ENCODE results near the gene JAM2. TPM values are rescaled to one million over a fixed set of nuclear protein-coding genes. Genes with fewer than 3 reads are reported as not detected.

The JAM2 gene
- total RNA-seq, 1 donor from 2014 or later: 18.8 TPM

DNA sequence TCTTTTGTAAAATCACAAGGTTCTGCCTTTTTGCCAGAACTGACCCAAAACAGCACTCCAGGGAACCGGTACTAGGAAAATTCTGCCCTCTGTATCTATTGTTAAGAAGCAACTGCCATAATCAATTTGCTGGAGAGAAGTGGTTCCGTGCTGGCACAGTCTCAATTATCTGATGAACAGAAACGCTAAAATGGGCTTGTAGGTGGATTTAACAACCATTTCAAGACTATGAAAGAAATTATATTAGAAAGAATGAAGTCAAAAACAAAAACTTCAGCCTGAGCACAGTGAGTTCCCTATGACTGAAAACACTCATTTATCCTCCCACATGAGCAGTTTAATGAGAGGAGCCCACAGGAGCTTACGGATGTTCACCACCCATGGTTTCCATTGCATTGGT, 4.4 kb downstream of the JAM2 start:
- peaks cover 8 to 11% (median 8%) of the 10 kb centered on the region in 3 donors for H3K4me1 ChIP-seq (ENCODE audit: control insufficient read depth in 3 of 3, insufficient read depth in 3 of 3, low read length in 3 of 3)
- H3K36me3 ChIP-seq (ENCODE audit: control insufficient read depth in 3 of 3, insufficient read depth in 3 of 3, low read length in 3 of 3): no peaks in the 10 kb centered on the region
- no peaks in the 10 kb centered on the region for H3K9me3 ChIP-seq (ENCODE audit: control insufficient read depth in 3 of 3, low read length in 3 of 3)
- H3K4me3 ChIP-seq (ENCODE audit: low read length in 3 of 3): no peak overlapping the region
- H3K27ac ChIP-seq (ENCODE audit: low read depth, low read length): no peak overlapping the region
- H3K27me3 ChIP-seq (ENCODE audit: control insufficient read depth in 3 of 3, insufficient read depth in 3 of 3, low read length in 3 of 3): no peaks in the 10 kb centered on the region
- no peak overlapping the region for H3K9ac ChIP-seq (ENCODE audit: low read depth in 1 of 3, low read length in 3 of 3)

DNA sequence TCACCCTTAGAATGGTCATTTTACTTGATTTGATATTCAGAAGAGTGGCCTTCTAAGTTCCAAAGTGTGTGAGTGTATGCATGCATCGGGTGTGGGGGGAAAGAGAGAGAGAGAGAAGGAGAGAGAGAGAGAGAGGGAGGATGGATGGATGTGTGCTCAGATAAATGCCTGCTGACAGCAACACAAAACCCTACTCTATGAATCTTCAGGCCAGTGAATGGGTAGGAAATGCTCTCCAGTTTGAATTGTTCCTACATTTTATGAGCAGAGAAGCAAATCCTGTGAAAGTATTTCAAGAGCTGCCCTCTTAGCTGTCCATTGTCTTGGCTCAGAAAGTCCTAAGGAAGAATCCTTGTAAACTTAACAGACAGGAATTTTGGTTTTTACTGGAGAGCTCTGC, 7.4 kb downstream of the JAM2 start:
- Histone ChIP-seq H3K4me3 (ENCODE audit: low read length in 3 of 3) (no peak overlapping the region), H3K4me1 (ENCODE audit: control insufficient read depth in 3 of 3, insufficient read depth in 3 of 3, low read length in 3 of 3) (peaks cover 0 to 2% (median 0%) of the 10 kb centered on the region in 3 donors), H3K9ac (ENCODE audit: low read depth in 1 of 3, low read length in 3 of 3) (no peak overlapping the region), H3K36me3 (ENCODE audit: control insufficient read depth in 3 of 3, insufficient read depth in 3 of 3, low read length in 3 of 3) (no peaks in the 10 kb centered on the region), H3K27ac (ENCODE audit: low read depth, low read length) (no peak overlapping the region), H3K27me3 (ENCODE audit: control insufficient read depth in 3 of 3, insufficient read depth in 3 of 3, low read length in 3 of 3) (no peaks in the 10 kb centered on the region), H3K9me3 (ENCODE audit: control insufficient read depth in 3 of 3, low read length in 3 of 3) (no peaks in the 10 kb centered on the region)

DNA sequence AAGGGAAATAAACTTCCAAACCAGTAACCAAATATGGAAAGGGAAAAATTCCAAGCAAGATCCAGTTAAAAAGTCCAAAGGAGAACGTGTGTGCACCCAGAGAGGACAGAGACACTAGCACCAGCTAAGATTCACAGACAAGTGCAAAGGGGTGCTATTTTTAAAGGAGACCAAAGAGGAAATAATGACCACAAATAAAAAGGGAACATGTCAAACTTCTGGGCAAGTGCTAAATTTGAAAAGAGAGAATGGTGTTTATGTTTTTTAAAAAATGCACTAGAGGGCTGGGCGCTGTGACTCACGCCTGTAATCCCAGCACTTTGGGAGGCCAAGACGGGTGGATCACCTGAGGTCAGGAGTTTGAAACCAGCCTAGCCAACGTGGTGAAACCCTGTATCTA, 8.6 kb downstream of the JAM2 start:
- Histone ChIP-seq H3K9me3 (ENCODE audit: control insufficient read depth in 3 of 3, low read length in 3 of 3) (no peaks in the 10 kb centered on the region), H3K9ac (ENCODE audit: low read depth in 1 of 3, low read length in 3 of 3) (no peak overlapping the region), H3K4me1 (ENCODE audit: control insufficient read depth in 3 of 3, insufficient read depth in 3 of 3, low read length in 3 of 3) (peaks cover 0 to 2% (median 0%) of the 10 kb centered on the region in 3 donors), H3K36me3 (ENCODE audit: control insufficient read depth in 3 of 3, insufficient read depth in 3 of 3, low read length in 3 of 3) (no peaks in the 10 kb centered on the region), H3K27ac (ENCODE audit: low read depth, low read length) (no peak overlapping the region), H3K4me3 (ENCODE audit: low read length in 3 of 3) (no peak overlapping the region), H3K27me3 (ENCODE audit: control insufficient read depth in 3 of 3, insufficient read depth in 3 of 3, low read length in 3 of 3) (no peaks in the 10 kb centered on the region)

DNA sequence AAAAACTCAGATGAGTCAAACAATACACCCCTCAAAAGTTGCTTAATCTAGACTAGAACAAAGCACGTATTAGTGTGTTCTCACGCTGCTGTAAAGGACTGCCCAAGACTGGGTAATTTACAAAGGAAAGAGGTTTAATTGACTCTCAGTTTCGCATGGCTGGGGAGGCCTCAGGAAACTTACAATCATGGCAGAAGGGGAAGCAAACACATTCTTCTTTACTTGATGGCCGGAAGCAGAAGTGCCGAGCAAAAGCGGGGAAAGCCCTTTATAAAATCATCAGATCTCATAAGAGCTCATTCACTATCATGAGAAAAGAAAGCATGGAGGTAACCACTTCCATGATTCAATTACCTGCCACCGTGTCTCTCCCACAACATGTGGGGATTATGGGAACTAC, 10.1 kb downstream of the JAM2 start:
- Histone ChIP-seq H3K36me3 (ENCODE audit: control insufficient read depth in 3 of 3, insufficient read depth in 3 of 3, low read length in 3 of 3) (no peaks in the 10 kb centered on the region), H3K4me1 (ENCODE audit: control insufficient read depth in 3 of 3, insufficient read depth in 3 of 3, low read length in 3 of 3) (peaks cover 0 to 2% (median 0%) of the 10 kb centered on the region in 3 donors), H3K9ac (ENCODE audit: low read depth in 1 of 3, low read length in 3 of 3) (no peak overlapping the region), H3K4me3 (ENCODE audit: low read length in 3 of 3) (no peak overlapping the region), H3K27me3 (ENCODE audit: control insufficient read depth in 3 of 3, insufficient read depth in 3 of 3, low read length in 3 of 3) (no peaks in the 10 kb centered on the region), H3K9me3 (ENCODE audit: control insufficient read depth in 3 of 3, low read length in 3 of 3) (no peaks in the 10 kb centered on the region), H3K27ac (ENCODE audit: low read depth, low read length) (no peak overlapping the region)

DNA sequence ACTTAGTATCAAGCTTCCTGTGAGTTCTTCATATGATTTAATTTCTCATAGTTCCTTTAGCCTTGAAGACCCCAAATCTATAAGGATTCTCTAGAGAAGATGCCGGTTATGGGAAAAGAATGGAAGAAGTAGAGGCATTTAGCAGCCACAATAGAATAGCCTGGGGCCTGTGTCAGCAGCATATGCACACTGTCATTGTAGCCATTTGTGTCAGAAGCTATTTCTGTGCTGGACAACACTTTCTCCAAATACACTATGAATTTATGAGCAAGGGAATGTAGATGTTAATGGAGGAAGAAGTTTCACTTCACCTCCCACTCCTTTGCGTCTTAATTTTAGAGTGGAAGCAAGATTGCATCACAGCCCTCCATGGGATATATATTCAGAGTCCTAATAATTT, 17.4 kb downstream of the JAM2 start:
- peaks cover 0 to 2% (median 0%) of the 10 kb centered on the region in 3 donors for H3K9me3 ChIP-seq (ENCODE audit: control insufficient read depth in 3 of 3, low read length in 3 of 3)
- no peaks in the 10 kb centered on the region for H3K27me3 ChIP-seq (ENCODE audit: control insufficient read depth in 3 of 3, insufficient read depth in 3 of 3, low read length in 3 of 3)
- H3K27ac ChIP-seq (ENCODE audit: low read depth, low read length): no peak overlapping the region
- H3K4me1 ChIP-seq (ENCODE audit: control insufficient read depth in 3 of 3, insufficient read depth in 3 of 3, low read length in 3 of 3): no peaks in the 10 kb centered on the region
- no peaks in the 10 kb centered on the region for H3K36me3 ChIP-seq (ENCODE audit: control insufficient read depth in 3 of 3, insufficient read depth in 3 of 3, low read length in 3 of 3)
- no peak overlapping the region for H3K9ac ChIP-seq (ENCODE audit: low read depth in 1 of 3, low read length in 3 of 3)
- no peak overlapping the region for H3K4me3 ChIP-seq (ENCODE audit: low read length in 3 of 3)

DNA sequence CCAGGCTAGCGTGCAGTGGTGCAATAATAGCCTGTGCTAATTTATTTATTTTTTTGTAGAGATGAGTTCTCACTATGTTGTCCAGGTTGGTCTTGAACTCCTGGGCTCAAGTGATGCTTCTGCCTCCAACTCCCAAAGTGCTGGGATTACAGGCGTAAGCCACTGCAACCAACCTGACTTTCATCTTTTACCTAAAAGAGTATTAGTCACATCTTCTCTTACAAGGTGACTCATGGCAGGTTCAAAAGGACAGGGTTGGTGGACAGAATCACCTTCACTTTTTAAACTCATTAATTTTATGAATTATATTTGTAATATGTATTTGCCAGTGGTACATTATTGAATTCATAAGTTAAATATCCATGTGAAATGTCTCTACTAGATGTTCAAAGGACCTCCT, 18.1 kb downstream of the JAM2 start:
- Histone ChIP-seq H3K4me1 (ENCODE audit: control insufficient read depth in 3 of 3, insufficient read depth in 3 of 3, low read length in 3 of 3) (no peaks in the 10 kb centered on the region), H3K9me3 (ENCODE audit: control insufficient read depth in 3 of 3, low read length in 3 of 3) (peaks cover 0 to 2% (median 0%) of the 10 kb centered on the region in 3 donors), H3K36me3 (ENCODE audit: control insufficient read depth in 3 of 3, insufficient read depth in 3 of 3, low read length in 3 of 3) (no peaks in the 10 kb centered on the region), H3K9ac (ENCODE audit: low read depth in 1 of 3, low read length in 3 of 3) (no peak overlapping the region), H3K4me3 (ENCODE audit: low read length in 3 of 3) (no peak overlapping the region), H3K27me3 (ENCODE audit: control insufficient read depth in 3 of 3, insufficient read depth in 3 of 3, low read length in 3 of 3) (no peaks in the 10 kb centered on the region), H3K27ac (ENCODE audit: low read depth, low read length) (no peak overlapping the region)

DNA sequence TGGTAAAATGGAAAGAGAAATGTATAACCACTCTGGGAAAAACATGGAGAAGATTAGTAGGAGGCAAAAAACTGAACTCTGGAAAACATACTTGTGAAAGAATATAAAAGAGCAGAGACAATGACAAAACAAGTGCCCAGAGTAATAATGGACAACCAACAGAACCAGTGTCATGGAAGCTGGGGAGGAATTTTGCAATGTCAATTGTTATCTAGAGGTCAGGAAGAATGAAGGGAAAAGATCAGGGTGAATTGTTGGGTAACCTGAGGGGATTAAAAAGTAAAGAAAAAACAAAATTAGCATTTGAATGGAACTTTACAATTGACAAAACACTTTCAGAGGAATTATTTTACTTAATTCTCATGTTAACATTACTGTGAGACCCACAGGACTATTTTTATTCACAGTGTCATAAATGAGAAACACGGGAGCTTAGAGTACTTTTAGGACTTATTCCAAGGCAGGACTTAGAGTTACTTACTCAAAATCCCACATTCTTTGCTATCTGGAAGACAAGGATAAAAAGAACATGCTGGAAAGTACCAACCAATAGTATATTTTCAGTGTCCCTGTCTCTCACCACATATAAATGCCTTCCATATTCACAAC, 19.5 kb downstream of the JAM2 start:
- no peaks in the 10 kb centered on the region for H3K4me1 ChIP-seq (ENCODE audit: control insufficient read depth in 3 of 3, insufficient read depth in 3 of 3, low read length in 3 of 3)

DNA sequence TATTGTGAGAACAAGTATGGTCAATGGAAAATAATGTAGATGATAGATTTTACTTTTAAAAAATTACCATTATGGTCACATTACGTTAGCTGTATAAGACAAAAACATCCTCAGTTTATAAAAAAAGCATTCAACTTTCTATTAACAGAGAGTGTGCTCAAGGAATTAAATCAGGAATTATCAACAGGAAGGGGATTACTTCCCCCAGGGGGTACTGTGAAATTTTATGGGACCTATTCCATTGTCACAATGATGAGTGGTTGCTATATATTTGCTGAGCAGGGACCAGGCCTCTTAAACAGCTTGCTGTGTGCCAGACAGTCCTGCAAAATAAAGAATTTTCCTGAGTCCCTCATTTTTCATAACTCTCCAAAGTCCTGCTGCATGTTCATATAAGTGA, 21.2 kb downstream of the JAM2 start:
- no peaks in the 10 kb centered on the region for H3K9me3 ChIP-seq (ENCODE audit: control insufficient read depth in 3 of 3, low read length in 3 of 3)
- no peaks in the 10 kb centered on the region for H3K27me3 ChIP-seq (ENCODE audit: control insufficient read depth in 3 of 3, insufficient read depth in 3 of 3, low read length in 3 of 3)
- no peak overlapping the region for H3K4me3 ChIP-seq (ENCODE audit: low read length in 3 of 3)
- no peaks in the 10 kb centered on the region for H3K36me3 ChIP-seq (ENCODE audit: control insufficient read depth in 3 of 3, insufficient read depth in 3 of 3, low read length in 3 of 3)
- H3K27ac ChIP-seq (ENCODE audit: low read depth, low read length): no peak overlapping the region
- no peaks in the 10 kb centered on the region for H3K4me1 ChIP-seq (ENCODE audit: control insufficient read depth in 3 of 3, insufficient read depth in 3 of 3, low read length in 3 of 3)
- no peak overlapping the region for H3K9ac ChIP-seq (ENCODE audit: low read depth in 1 of 3, low read length in 3 of 3)

More for the DNA sequence above, 19.5 kb downstream of the JAM2 start:
- H3K27me3 ChIP-seq (ENCODE audit: control insufficient read depth in 3 of 3, insufficient read depth in 3 of 3, low read length in 3 of 3): no peaks in the 10 kb centered on the region
- peaks cover 0 to 2% (median 0%) of the 10 kb centered on the region in 3 donors for H3K9me3 ChIP-seq (ENCODE audit: control insufficient read depth in 3 of 3, low read length in 3 of 3)
- no peaks in the 10 kb centered on the region for H3K36me3 ChIP-seq (ENCODE audit: control insufficient read depth in 3 of 3, insufficient read depth in 3 of 3, low read length in 3 of 3)
- H3K9ac ChIP-seq (ENCODE audit: low read depth in 1 of 3, low read length in 3 of 3): no peak overlapping the region
- H3K4me3 ChIP-seq (ENCODE audit: low read length in 3 of 3): no peak overlapping the region
- no peak overlapping the region for H3K27ac ChIP-seq (ENCODE audit: low read depth, low read length)

DNA sequence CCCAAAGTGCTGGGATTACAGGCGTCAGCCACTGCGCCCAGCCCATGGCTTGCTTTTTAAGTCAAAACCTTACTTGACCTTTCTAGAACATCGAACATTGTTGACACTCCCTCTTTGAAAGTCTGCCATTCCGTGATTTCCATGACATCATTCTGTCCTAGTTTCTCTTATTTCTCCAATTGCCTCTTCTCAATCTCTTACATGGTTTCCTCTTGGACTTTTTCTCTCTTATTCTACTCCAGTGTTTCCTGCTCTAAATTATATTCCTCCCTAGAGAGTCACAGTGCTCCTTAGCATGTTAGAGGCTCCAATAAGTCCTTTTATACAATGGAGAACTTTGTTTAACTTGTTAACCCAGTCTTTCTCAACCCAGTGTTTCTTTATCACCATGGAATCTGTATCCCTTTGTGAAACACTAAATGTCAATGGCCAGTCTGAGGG, 25.5 kb downstream of the JAM2 start:
- Histone ChIP-seq H3K9me3 (ENCODE audit: control insufficient read depth in 3 of 3, low read length in 3 of 3) (no peaks in the 10 kb centered on the region), H3K9ac (ENCODE audit: low read depth in 1 of 3, low read length in 3 of 3) (no peak overlapping the region), H3K4me1 (ENCODE audit: control insufficient read depth in 3 of 3, insufficient read depth in 3 of 3, low read length in 3 of 3) (no peaks in the 10 kb centered on the region), H3K27ac (ENCODE audit: low read depth, low read length) (peak overlapping the region; percentile 4), H3K36me3 (ENCODE audit: control insufficient read depth in 3 of 3, insufficient read depth in 3 of 3, low read length in 3 of 3) (no peaks in the 10 kb centered on the region), H3K4me3 (ENCODE audit: low read length in 3 of 3) (no peak overlapping the region), H3K27me3 (ENCODE audit: control insufficient read depth in 3 of 3, insufficient read depth in 3 of 3, low read length in 3 of 3) (no peaks in the 10 kb centered on the region)

DNA sequence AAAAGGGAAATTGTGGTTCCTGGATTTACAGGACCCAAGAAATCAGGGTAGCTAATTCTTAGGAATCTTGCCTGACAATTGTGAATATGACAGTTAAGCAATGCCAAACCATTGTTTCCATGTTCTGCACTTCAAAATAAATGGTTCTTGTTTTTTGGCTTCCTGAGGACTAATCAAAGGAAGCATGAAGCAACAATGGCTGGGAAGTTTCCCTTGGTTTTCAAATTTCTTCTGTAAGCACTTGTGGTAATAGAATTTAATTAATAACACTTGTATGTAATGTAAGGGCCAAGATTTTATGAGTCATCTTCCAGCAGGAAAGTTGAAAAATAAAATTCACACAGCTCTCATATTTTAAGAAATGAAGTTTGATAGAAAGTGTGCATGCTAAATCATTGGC, 31.7 kb downstream of the JAM2 start:
- peak overlapping the region; percentile 55 for H3K27ac ChIP-seq (ENCODE audit: low read depth, low read length)

More for the DNA sequence above, 31.7 kb downstream of the JAM2 start:
- no peaks in the 10 kb centered on the region for H3K4me1 ChIP-seq (ENCODE audit: control insufficient read depth in 3 of 3, insufficient read depth in 3 of 3, low read length in 3 of 3)
- no peak overlapping the region for H3K4me3 ChIP-seq (ENCODE audit: low read length in 3 of 3)
- H3K9me3 ChIP-seq (ENCODE audit: control insufficient read depth in 3 of 3, low read length in 3 of 3): no peaks in the 10 kb centered on the region
- H3K27me3 ChIP-seq (ENCODE audit: control insufficient read depth in 3 of 3, insufficient read depth in 3 of 3, low read length in 3 of 3): no peaks in the 10 kb centered on the region
- H3K36me3 ChIP-seq (ENCODE audit: control insufficient read depth in 3 of 3, insufficient read depth in 3 of 3, low read length in 3 of 3): no peaks in the 10 kb centered on the region
- H3K9ac ChIP-seq (ENCODE audit: low read depth in 1 of 3, low read length in 3 of 3): no peak overlapping the region

Measured in skeletal muscle tissue (tissue), 4 donors.